ENCODE measurements around the gene TNNT1.

- TF ChIP-seq, protein P1, sequence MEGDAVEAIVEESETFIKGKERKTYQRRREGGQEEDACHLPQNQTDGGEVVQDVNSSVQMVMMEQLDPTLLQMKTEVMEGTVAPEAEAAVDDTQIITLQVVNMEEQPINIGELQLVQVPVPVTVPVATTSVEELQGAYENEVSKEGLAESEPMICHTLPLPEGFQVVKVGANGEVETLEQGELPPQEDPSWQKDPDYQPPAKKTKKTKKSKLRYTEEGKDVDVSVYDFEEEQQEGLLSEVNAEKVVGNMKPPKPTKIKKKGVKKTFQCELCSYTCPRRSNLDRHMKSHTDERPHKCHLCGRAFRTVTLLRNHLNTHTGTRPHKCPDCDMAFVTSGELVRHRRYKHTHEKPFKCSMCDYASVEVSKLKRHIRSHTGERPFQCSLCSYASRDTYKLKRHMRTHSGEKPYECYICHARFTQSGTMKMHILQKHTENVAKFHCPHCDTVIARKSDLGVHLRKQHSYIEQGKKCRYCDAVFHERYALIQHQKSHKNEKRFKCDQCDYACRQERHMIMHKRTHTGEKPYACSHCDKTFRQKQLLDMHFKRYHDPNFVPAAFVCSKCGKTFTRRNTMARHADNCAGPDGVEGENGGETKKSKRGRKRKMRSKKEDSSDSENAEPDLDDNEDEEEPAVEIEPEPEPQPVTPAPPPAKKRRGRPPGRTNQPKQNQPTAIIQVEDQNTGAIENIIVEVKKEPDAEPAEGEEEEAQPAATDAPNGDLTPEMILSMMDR (conservative IDR thresholded peaks at IDR 0.05): no peak; the same call in 1 of the 2 replicates
- TF ChIP-seq EZH2 (IDR thresholded peaks at IDR 0.05; ENCODE audit: low read depth): no peak
Observed at GRCh38 chr19:55173714-55174409, 24.9 kb upstream of the TNNT1 start.
